Right lobe of liver (tissue), 4 donors: ENCODE measurements around the gene SPDYE2B.
"Not testable (repeated sequence)": the region's sequence is repeated elsewhere in the genome, so short reads cannot be mapped to it uniquely, and the experiment has no call there.

Source experiments
- CTCF ChIP-seq, 4 donors: fragments of 200-600 bp in 3 of 4; fragments of 450-650 bp in 1 of 4; IDR thresholded peaks; one replicate each; pipeline versions ENCODE4 v1.5.1 to v1.8.0; 2016 to 2022; ENCODE audit warnings: antibody characterized with exemption in 4 of 4, mild to moderate bottlenecking in 2 of 4
- POLR2A ChIP-seq: fragments of 450-650 bp; IDR thresholded peaks from one replicate; pipeline ENCODE4 v1.6.1; 2017; ENCODE audit warnings: antibody characterized with exemption, mild to moderate bottlenecking
- donor health status: DM: no; HTN: no; CAD: no.
- donor health status: DM: no; HTN: no; CAD: no.
- donor health status: DM: no; HTN: yes; CAD: no.

GRCh38 chr7:102698962-102699750 lies 49.0 kb downstream of the SPDYE2B start:
- not testable (repeated sequence) for TF ChIP-seq POLR2A; CTCF (IDR thresholded peaks at IDR 0.05)
